Metanephros (tissue), 1 donor: Measurements from ENCODE around the gene TMEM98. TPM values are rescaled to one million over a fixed set of nuclear protein-coding genes. Genes with fewer than 3 reads are reported as not detected.

ENCODE experiments used
- total RNA-seq: library from RNA; depleted of rRNA; stranded (reverse); fragments of >200 nt; gene quantifications from one replicate; pipeline ENCODE4 v1.2.3, GENCODE V29; 2014

The TMEM98 gene
- 133 TPM for total RNA-seq

GRCh38 chr17:32927724-32928585 lies at the start of gene TMEM98:
Gene TMEM98 (plus strand): TSS chr17:32928153. CDS start chr17:32931529, 3,376 bp downstream.

Other genes with a start within 250 kb of the TMEM98 start
- gene MYO1D, start 51.0 kb upstream of the TMEM98 start, total RNA-seq, result 39.2 TPM
- gene SPACA3, start 63.7 kb downstream of the TMEM98 start, total RNA-seq, result not detected